Right kidney (tissue), 9 donors: ENCODE results near the gene SVBP.
A peak's percentile ranks its signal among the peaks of the same experiment; 100 is the strongest.
"Not testable (repeated sequence)": the region's sequence is repeated elsewhere in the genome, so short reads cannot be mapped to it uniquely, and the experiment has no call there.

Experiments
- DNase-seq: peaks from one replicate; pipeline ENCODE4 v3.0.0-alpha.2; 2016
- long read RNA-seq, 8 donors: transcript quantifications; one replicate each; lab custom pipeline, GENCODE V29; 2026

The SVBP gene, protein sequence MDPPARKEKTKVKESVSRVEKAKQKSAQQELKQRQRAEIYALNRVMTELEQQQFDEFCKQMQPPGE
- long read RNA-seq, donor 1, transcript SVBP-201 (3 exons, 658 nt), result major isoform, 71 of 88 reads
- long read RNA-seq, donor 1, partial matches to known transcripts, result 17 of 88 reads
- long read RNA-seq, donor 1, other reads (novel, unspliced or antisense), result 0 of 88 reads
- long read RNA-seq, donor 2, transcript SVBP-201 (3 exons, 658 nt), result major isoform, 34 of 49 reads
- long read RNA-seq, donor 2, partial matches to known transcripts, result 15 of 49 reads
- long read RNA-seq, donor 2, other reads (novel, unspliced or antisense), result 0 of 49 reads
- long read RNA-seq, donor 3, transcript SVBP-201 (3 exons, 658 nt), result major isoform, 15 of 15 reads
- long read RNA-seq, donor 3, partial matches to known transcripts, result 0 of 15 reads
- long read RNA-seq, donor 3, other reads (novel, unspliced or antisense), result 0 of 15 reads
- long read RNA-seq, donor 4, transcript SVBP-201 (3 exons, 658 nt), result major isoform, 39 of 54 reads
- long read RNA-seq, donor 4, partial matches to known transcripts, result 15 of 54 reads
- long read RNA-seq, donor 4, other reads (novel, unspliced or antisense), result 0 of 54 reads
- long read RNA-seq, donor 5, transcript SVBP-201 (3 exons, 658 nt), result major isoform, 53 of 68 reads
- long read RNA-seq, donor 5, partial matches to known transcripts, result 9 of 68 reads
- long read RNA-seq, donor 5, other reads (novel, unspliced or antisense), result 6 of 68 reads
- long read RNA-seq, donor 6, transcript SVBP-201 (3 exons, 658 nt), result major isoform, 51 of 51 reads
- long read RNA-seq, donor 6, partial matches to known transcripts, result 0 of 51 reads
- long read RNA-seq, donor 6, other reads (novel, unspliced or antisense), result 0 of 51 reads
- long read RNA-seq, donor 7, transcript SVBP-201 (3 exons, 658 nt), result major isoform, 86 of 126 reads
- long read RNA-seq, donor 7, partial matches to known transcripts, result 40 of 126 reads
- long read RNA-seq, donor 7, other reads (novel, unspliced or antisense), result 0 of 126 reads
- long read RNA-seq, donor 8, transcript SVBP-201 (3 exons, 658 nt), result major isoform, 41 of 48 reads
- long read RNA-seq, donor 8, partial matches to known transcripts, result 7 of 48 reads
- long read RNA-seq, donor 8, other reads (novel, unspliced or antisense), result 0 of 48 reads

DNA sequence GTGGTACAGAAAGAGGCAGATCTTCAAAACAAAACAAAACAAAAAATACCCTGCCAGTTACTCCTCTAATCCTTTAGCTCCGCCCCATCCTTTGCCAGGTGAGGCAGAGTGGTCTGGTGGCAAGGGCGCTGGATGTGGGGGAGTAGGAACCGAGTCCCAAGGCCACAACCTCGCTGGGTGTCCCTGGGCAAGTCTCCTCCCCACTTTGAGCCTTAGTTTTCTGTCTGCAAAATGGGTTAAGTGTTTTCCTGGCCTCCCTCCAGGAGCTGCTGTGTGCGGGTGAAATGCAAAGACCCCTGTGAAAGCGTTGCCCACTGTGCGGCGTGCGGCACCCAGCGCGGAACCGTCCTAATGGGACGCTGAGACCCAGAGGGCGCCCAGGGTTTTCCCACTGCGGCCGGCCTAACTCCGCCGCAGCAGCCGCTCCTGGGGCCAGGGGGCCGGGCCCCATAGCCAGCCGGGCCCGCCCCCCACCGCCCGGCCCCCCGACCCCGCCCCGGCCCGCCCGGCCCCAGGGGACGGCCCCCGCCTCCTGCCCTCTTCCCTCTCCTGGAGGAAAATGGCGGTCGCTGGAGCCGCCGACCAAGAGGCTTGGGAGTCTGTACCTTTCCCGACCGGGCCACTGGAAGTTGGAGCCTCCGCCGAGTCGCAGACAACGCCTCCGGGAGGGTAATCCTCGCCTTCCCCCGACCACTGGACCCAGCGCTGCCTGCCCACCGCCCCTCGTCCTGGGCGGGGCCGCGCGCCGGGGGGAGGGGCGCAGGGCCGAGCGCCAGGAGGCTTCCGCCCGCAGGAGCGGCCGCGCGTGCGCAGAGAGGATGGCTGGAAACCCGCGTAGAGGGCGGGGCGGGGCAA, at the start of gene SVBP, which contains the start of gene ERMAP:
TSS of gene SVBP (minus strand) at position 813 of the 855 bp plus-strand sequence. CDS start 853 bp downstream, outside the sequence.
TSS of gene ERMAP (plus strand) at position 538 of the 855 bp plus-strand sequence. CDS start 13,327 bp downstream, outside the sequence.
- DNase-seq, result peak; percentile 99

DNA sequence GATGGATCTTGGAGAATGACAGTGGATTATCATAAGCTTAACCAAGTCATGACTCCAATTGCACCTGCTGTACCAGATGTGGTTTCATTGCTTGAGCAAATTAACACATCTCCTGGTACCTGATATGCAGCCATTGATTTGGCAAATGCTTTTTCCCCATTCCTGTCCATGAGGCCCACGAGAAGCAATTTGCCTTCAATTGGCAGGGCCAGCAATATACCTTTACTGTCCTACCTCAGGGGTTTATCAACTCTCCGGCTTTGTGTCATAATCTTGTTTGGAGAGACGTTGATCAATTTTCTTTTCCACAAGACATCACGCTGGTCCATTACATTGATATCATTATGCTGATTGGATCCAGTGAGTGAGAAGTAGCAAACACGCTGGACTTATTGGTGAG, 49.4 kb upstream of the SVBP start:
- no peak for DNase-seq

DNA sequence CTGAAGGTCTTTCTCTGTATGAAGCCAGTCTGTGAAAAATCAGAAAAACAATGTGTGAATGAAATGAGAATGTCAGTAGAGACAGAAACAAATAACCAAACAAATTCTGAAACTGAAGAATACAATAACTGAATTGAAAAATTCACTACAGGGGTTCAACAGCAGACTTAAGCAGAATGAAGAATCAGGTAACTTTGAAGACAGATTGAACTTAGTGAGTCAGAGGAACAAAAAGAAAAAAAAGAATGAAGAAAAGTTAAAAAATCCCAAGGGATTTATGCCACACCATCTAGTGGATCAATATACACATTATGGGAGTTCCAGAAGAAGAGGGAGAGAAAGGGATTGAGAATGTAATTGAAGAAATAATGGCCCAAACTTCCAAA, 43.8 kb upstream of the SVBP start:
- DNase-seq, result no peak

DNA sequence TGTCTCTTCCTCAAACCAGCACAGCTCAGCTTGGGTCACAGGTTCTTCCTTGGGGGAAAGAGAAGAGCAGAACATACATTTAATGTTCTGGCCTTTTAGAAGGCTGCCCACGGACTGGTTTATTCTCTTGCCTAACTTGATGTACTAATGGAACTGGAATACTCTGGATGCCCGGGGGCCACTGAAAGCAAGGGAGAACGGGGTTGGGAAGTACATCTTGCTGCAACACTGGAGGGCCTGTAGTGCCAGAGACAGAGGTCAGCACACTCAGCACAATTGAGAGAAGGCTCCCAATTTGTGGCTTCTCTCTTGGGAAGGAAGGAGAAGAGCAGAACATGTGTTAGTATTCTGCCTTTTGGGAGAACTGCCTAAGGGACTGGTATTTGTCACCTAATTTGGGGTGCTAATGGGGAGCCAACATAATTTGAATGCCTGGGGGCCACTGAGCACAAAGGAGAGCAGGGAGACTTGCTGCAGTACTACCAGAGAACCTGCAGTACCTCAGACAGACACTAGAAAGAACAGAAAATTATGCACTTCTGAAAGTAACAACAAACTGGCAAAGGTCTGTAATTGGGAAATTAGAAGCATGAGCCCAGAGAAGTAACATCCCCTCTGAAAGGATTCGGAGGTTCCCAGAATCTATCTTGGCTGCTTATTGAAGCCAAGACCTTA, 43.3 kb upstream of the SVBP start:
- no peak for DNase-seq

DNA sequence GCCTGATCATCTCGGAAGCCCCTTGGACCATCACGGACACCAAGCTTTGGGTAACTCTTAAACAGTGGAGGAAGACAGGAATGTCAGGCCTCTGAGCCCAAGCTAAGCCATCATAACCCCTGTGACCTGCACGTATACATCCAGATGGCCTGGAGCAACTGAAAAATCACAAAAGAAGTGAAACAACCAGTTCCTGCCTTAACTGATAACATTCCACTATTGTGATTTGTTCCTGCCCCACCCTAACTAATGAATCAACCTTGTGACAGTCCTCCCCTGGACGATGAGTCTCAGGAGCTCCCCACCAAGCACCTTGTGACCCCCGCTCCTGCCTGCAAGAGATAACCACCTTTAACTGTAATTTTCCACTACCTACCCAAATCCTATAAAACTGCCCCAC, 42.2 kb upstream of the SVBP start:
- DNase-seq, result not testable (repeated sequence)

DNA sequence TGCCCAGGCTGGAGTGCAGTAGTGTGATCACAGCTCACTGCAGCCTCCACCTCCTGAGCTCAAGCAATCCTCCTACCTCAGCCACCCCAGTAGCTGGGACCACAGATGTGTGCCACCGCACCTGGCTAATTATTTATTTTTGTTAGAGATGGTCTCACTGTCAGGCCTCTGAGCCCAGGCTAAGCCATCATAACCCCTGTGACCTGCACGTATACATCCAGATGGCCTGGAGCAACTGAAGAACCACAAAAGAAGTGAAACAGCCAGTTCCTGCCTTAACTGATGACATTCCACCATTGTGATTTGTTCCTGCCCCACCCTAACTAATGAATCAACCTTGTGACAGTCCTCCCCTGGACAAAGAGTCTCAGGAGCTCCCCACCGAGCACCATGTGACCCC, 39.4 kb upstream of the SVBP start:
- not testable (repeated sequence) for DNase-seq

DNA sequence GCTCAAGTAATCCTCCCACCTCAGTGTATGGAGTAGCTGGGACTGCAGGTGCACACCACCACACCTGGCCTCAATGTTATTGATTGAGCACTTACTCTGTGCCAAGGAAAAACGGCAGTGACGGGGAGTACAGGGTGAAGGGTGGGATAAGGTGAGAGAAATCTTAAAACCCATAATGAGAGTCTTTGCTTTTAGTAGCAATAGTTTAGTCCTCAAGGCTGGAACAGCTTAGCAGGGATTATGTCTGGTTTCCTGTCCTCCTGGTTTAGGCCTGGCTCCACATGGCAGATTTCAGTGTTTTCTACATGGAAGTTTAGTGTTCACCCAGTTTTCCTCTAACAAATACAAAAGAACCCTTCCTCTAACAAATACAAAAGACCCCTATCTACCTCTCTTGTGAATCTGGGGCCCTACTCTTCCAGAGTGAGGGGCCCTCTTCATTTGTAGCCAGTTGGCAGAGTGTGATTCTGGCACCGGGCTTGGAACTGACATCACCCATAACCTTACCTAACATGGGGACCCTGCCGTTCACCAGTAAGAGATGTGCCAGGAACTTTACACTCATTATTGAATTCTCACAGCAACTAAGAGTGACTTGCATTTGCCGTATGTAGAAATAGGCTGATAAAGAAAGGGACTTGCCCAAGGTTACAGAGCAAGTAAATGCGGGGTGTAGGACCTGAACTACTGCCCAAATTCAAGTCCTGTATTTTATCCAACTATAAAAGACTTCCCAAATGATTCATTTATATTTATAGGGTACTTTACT, 36.1 kb upstream of the SVBP start:
- DNase-seq, result no peak

DNA sequence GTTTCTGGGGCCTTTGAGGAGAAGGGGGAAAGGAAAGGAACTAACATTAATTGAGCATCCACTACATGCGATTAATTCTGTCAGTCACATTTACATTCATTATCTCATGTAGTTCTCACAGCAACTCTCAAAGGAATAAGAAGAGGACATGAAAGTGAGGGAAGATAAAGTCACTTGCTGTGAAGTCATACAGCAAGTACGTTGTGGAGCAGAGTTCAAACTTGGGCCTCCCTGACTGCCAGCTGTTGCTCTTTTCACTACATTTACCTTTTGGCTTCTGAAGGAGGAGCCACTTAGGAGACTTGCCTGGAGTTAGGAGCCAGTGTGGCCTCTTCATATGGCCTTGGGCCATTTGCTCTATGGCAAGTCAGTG, 35.4 kb upstream of the SVBP start:
- no peak for DNase-seq

DNA sequence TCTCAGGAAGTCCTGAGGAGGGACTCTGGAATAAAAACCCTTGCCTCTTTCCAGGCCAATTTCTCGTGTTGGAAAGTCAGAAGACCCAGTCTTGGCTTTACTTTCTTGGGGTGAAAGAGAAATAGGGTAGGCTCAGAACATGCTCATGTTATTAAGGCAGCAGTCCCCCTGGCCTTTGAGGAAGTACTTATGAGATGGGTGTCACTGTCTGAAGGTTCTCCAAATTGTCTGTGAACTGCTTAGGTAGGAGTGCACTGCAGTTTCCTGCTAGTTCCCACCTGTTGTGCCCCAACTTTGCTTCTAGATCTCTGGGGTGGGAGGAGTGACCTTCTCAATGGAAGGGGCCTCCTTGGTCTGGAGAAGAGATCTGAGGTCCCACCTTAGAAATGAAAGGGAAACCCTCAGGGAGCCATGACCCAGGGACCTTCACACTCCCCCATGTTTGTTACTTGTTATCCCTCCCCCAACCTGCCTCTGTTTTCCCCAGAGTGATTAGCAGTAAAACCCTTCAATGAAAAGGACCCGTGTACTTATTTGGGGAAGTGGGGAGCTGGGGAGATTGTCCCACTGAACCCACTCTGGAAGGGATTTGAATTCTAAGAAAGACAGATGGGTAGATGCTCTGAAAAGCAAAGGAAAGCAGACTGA, 34.9 kb upstream of the SVBP start:
- DNase-seq, result no peak

DNA sequence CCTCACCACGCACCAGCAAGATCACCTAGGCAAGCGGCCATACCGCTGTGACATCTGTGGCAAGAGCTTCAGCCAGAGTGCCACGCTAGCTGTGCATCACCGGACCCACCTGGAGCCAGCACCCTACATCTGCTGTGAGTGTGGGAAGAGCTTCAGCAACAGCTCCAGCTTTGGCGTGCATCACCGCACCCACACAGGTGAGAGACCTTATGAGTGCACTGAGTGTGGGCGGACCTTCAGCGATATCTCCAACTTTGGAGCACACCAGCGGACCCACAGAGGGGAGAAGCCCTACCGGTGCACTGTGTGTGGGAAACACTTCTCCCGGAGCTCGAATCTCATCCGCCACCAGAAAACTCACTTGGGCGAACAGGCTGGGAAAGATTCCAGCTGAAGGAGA, 34.2 kb upstream of the SVBP start:
- DNase-seq, result no peak

DNA sequence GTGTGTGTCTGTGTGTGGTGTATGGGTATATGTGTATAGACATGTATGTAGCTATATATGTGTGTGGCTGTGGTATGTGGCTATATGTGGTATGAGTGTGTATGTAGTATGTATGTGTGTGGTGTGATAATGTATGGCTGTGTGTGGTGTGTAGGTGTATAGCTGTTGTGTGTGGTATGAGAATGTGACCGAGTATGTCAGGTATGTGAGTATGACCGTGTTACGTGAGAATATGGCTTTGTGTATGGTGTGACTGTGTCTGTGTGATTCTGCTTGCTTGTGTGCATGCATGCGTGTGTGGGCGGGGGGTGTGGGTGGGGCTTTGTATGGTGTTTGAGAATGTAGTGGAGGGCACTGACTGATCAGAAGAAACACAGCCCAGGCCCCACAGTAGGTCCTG, 32.7 kb upstream of the SVBP start:
- no peak for DNase-seq

DNA sequence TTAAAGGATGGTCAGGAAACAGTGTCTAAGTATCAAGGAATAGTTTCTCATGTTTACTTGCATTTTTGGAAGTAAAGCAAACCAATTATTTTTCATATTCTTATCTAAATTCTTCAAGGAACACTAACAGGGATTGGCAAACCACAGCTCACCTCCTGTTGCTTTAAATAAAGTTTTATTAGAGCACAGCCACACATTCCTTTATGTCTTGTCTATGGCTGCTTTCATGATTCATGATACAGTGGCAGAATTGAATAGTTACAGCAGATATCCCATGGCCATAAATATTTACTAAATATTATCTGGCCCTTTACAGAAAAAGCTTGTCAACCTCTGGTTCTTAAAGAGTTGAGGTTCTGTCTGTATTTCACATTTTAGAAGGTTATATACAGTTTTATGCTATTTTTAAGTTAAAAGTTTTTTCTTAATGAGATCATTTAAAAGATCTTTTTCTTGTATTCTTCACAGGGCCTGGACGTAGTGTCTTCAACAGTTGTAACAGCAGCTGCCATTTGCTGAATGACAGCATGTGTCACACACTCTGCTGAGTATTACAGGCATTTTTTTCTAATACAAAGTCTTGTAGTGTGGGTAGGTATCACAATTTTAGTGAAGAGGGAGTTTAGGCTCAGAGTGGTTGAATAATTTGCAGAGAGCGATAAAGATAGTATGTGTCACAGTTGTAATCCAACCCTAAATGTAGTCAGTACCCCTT, 31.8 kb upstream of the SVBP start:
- no peak for DNase-seq

DNA sequence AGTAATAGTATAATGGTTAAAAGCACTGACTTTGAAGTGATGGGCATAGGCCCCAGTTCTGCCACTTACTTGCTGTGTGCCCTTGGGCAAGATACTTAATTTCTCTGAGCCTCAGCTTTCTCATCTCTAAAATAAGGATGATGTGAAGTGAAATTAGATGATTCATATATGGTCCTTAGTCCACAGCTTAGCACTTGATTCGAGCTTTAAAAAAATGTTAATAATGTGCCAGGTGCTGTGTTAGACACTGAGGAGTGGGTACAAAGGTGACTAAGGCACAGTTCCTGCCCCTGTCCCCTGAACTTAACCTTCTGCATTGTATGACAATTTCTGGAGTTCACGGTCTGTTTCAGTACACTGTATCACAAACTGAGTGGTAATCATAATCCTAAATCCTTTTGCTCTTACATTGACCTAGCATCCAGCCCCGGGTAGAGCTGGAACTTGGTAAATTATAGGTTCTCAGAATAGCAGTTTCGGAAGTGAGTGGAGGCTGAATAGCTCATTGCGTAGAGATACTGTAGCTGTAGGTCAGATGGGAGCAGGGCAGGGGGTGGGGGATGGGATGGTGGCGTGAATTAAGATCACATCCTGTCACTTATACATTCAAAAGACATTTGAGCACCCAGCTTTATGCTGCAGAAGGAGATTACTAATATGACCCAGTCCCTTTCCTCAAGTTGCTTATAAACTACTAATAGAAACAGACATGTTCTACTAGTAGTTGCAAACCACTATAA, 30.7 kb upstream of the SVBP start:
- no peak for DNase-seq

DNA sequence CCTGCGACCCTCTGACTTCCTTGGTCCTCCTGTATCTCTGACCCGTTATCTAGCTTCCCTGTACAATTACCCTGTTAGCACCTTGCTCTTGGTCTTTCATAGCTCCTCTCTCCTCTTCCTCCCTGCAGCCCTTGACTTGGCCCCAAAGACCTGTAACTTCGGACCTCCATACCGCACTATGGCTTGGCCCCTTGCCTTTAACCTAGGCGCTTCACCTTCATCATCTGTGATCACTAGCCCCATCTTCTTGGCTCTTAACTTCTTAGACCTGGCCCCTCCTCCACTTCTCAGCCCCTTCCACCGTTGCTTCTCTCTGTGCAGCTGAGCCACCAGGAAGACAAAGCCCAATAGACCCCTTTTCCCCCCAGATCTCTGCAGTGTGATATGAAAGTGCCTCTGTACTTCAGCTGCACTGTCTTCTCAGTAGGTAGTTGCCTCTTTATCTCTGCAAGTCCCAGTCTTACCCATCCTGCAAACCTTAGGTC, 30.0 kb upstream of the SVBP start:
- DNase-seq, result no peak

DNA sequence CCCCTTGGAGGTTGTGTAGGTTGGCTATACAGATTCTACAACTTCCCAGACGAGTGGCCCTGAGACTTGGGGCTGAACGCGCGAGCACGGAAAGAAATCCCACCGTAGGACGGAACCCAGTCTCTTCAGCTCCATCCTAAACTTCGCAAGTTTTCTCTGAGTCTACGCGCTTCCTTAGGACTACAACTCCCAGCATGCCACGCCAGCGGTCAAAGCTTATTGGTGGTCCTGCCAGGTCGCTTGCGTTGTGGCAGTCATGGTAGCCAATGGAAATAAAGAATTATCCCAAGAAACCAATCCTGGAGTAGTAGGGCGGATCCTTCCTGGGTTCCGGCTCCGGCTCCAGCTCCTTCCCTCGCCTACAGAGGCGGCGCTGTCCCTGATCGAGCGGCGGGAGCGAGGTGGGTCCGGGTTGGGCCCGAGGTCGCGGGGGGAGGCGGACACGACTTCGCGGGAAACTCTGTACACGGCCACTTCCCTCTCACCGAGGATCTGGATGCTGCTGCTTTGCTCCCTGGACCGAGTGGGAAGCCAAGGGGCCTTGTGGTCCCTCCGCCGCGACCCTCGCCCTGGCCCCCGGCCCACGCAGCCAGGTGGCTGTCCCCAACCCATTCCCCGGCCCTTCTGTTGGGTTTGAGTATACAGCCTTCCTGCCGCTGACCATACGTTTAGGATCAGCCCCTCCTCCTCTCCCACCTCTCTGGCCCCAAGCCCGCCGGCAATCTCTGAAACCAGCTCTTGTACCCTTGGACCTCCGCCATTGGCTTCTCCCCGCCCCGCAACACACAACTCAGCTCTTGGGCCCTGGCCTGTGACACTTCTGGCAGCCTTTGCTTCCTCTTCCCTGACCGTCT, 29.3 kb upstream of the SVBP start, which contains the start of gene ZNF691:
TSS of gene ZNF691 (plus strand) at position 357 of the 854 bp plus-strand sequence. CDS start 3,046 bp downstream, outside the sequence.
- peak; percentile 84 for DNase-seq

DNA sequence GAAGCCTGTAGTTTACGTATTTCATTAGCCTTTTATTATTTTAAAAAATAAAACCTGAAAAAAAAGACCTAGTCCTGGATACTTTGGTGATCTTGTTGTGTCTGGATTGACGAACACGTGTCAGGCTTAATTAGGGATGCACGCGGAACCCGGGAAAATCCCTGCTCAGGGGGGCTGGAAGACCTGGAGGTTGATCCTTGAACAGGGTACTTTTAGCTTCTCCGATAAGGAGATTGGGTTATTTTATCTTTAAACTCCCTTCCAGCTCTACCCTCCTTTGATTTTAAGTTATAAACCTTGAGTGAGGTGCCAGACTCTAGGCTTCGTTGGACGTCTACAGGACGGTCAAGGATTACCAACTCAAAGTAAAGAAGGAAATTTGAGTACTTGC, 28.7 kb upstream of the SVBP start:
- DNase-seq, result peak; percentile 73

DNA sequence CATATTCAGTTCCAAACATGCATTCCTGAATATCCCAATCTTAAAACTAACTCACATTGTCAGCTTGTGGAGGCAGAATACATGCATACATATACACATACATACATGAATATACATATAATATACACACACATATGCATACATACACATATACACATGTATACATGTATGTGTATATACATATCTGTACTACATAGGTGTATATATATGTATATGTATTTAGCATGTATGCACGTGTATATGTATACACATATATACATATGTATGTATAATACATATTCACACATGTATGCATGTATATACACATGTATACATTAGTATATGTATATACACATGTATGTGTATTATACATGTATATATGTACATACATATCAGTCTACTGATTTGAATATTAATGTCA, 28.0 kb upstream of the SVBP start:
- no peak for DNase-seq
